HG03066 (cell line): ENCODE results near the gene ENKD1.

Experiments
- ATAC-seq: cut with Tn5 transposase; IDR thresholded peaks from one replicate; pipeline ENCODE4 v1.9.1; 2021; ENCODE audit warnings: low read depth; ENCODE audit not compliant: unreplicated experiment

ENKD1 gene

DNA sequence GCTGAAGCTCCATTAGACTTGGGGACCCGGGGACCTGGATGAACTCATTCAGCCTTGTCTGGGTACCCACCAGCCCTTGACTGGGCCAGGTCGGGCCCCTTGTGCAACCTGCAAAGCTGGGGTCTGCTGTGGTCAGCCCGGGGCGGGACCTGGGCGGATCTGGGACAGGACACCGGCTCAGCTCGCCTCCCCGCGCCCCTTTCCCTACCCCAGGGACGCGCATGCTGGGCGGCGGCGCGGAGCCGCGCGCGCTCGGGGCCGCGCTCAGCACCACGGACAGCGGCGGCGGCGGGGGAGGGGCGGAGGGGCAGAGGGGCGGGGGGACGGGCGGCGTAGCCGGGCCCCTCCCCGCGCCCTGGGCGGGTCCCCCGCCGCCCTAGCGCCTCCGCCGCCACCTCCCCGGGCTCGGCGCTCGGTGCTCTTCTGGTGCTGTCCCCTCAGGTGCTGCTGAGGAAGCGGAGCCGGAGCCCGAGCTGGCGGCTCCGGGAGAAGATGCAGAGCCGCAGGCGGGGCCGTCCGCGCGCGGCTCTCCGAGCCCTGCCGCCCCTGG lies 13.9 kb downstream of the ENKD1 start:
- ATAC-seq, result no peak

DNA sequence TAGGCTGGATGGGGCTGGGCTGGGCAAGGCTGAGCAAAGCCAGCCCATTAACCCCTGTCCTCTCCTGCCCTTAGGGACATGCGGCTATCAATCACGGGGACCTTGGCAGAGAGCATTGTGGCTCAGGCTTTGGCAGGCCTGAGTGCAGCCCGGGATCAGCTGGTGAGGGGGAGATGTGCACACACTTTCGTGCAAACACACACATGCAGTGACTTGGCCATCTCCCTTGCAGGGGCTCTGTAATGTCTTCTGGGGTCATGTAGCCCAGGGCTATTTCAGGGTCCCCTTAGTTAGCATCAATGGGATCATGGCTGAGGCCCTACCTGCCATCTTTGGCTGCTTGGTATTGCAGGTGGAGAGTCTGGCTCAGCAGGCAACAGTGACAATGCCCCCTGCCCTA lies 14.7 kb downstream of the ENKD1 start:
- no peak for ATAC-seq

DNA sequence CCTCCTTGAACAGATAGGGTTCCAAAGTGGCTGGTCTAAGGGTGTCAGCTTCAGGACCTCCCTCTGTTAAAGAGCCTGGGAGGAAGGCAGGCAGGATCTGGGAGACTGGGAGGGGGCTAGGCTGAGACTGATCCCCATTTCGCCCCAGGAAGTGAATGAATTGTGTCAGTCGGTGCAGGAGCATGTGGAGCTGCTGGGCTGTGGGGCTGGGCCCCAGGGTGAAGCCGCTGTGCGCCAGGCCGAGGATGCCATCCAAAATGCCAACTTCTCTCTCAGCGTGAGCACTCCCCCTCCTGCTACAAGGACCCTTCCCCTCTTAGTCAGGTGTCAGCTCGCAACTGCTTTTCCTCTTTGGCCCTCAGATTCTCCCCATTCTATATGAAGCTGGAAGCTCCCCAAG lies 15.5 kb downstream of the ENKD1 start:
- ATAC-seq, result no peak

GRCh38 chr16:67650023-67650422 lies 16.5 kb downstream of the ENKD1 start:
- ATAC-seq, result no peak

DNA sequence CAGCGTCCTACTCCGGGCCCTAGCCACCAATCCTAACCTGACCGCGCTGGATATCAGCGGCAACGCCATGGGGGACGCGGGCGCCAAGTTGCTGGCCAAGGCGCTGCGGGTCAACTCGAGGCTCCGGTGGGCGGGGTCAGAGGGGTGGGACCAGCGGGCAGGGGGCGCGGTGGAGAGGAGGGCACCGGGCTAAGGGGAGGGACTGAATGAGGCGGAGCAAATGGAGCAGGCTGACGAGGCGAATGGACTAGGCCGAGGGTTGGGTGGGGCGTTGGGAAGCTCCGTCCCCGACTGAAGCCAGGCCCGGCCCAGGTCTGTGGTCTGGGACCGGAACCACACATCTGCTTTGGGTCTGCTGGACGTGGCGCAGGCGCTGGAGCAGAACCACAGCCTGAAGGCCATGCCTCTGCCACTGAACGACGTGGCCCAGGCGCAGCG lies 17.0 kb downstream of the ENKD1 start:
- ATAC-seq, result no peak

DNA sequence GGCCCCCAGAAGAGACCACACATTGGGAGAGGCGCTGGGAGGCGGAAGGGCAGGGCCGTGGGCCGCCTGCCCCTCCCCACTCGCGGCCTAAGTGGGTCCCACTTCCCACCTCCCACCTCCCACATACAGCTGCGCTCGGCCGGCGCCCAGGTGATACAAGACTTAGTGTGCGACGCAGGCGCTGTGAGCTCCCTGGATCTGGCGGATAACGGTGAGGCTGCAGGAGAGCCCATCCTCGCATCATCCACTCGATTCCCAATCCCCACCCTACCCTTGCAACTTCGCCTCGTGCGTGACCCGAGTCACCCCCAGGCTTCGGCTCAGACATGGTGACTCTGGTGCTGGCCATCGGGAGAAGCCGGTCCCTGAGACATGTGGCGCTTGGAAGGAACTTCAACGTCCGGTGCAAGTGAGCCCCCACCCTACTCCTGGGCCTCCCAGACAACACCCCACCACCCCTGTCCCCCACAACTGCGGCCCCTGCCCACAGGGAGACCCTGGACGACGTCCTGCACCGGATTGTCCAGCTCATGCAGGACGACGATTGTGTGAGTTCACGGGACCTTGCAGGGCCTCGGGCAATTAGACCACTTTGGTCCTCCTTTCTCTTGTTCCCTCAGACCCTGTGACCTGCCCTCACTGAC lies 17.7 kb downstream of the ENKD1 start:
- no peak for ATAC-seq

DNA sequence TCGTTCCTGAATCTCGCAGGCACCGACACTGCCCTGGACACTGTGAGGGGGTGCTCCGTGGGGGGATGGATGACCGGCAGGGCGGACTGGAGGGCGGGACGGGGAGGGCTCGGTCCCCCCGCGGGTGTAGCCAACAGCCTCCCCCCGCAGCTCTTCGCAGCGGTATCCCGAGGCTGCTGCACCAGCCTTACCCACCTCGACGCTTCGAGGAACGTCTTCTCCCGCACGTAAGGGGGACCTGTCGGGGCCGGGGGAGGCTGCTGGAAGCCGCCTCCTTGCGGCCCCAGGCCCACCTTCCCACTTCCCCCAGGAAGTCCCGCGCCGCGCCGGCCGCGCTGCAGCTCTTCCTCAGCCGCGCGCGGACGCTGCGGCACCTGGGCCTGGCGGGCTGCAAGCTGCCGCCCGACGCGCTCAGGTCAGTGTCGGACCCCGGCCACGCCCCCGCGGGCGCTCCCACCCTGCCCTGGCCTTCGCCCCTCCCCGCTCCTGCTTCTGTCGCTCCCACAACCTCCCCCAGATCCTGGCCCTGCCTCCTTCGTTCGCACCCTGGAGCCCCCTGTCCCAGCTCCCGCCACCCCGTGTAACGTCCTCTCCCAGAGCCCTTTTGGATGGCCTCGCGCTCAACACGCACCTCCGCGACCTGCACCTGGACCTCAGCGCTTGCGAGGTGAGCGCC lies 18.3 kb downstream of the ENKD1 start:
- no peak for ATAC-seq

GRCh38 chr16:67647681-67648080 lies 18.9 kb downstream of the ENKD1 start:
- ATAC-seq, result no peak

DNA sequence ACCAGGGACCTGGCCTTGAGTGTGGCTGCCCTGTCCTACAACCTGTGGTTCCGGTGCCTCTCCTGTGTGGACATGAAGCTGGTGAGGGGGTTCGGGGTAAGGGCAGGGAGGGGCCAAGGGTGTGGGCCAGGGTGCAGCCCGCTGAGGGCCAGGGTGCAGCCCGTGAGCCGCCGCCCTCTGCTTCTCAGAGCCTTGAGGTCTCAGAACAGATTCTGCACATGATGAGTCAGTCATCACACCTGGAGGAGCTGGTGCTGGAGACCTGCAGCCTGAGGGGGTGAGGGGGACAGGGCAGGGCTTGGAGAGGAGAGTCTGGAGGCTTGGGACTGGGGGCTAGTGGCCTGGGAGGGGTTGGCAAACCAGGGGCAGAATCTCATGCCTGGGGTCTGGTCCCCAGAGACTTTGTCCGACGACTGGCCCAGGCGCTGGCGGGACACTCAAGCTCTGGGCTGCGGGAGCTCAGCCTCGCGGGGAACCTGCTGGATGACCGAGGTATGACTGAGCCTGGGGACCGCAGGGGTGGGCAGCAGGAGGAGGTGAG lies 19.4 kb downstream of the ENKD1 start:
- ATAC-seq, result no peak

DNA sequence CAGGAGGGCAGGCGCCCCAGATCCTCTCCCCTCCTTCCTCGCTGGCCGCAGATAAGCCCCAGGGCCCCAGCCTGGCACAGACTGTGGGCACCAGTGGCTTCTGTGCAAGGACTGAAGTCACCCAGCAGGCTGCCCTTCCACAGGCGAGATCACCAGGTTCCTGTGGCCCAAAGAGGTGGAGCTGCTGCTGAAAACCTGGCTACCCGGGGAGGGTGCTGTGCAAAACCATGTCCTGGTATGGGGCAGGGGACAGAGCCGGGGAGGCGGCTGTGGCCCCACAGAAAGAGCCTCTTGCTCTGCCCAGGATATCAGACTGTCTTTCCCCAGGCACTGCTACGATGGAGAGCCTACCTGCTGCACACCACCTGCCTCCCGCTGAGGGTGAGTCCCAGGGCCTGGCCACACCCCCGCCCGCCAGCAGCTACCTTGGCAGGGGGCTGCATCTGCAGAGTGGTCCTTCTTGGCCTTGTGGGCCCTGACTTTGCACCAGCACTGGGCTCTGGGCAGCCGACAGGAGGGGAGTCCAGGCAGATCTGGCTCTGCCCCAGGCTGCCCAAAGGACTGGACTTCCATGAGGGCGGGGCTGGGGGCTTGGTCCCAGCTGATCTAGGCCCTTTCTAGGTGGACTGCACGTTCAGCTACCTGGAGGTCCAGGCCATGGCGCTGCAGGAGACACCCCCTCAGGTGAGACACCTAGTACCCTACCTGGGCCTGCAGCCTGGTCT lies 21.0 kb downstream of the ENKD1 start:
- peak; percentile 27 for ATAC-seq

DNA sequence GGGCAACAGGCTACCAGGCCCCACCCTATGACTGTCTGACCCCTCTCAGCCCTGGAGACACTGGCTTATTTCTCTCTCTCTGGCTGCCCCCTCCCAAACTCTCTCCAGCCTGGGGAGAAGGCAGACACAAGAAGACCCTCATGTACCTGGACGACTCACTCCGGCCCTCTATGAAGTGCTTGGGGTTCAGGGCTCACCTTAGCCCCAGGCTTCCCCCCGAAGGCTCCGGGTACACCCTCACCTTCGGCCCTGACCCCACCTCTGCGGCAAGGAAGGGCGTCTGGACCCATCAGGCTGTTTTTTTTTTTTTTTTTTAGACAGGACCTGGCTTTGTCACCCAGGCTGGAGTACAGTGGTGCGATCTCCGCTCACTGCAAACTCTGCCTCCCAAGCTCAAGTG lies 22.5 kb downstream of the ENKD1 start:
- ATAC-seq, result no peak

GRCh38 chr16:67641779-67642708 lies 24.5 kb downstream of the ENKD1 start:
- ATAC-seq, result no peak

DNA sequence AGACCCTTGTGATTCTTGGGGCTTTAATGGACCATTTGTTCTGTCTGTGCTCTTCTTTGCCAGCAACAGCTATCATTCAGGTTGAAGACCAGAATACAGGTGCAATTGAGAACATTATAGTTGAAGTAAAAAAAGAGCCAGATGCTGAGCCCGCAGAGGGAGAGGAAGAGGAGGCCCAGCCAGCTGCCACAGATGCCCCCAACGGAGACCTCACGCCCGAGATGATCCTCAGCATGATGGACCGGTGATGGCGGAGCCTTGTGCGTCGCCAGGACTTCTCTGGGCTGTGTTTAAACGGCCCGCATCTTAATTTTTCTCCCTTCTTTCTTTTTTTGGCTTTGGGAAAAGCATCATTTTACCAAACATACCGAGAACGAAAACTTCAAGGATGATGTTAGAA lies 28.9 kb downstream of the ENKD1 start:
- no peak for ATAC-seq

- no peak for ATAC-seq
Observed at GRCh38 chr16:67636713-67637112, 29.8 kb downstream of the ENKD1 start.

GRCh38 chr16:67632415-67633172 lies 34.0 kb downstream of the ENKD1 start:
- no peak for ATAC-seq

DNA sequence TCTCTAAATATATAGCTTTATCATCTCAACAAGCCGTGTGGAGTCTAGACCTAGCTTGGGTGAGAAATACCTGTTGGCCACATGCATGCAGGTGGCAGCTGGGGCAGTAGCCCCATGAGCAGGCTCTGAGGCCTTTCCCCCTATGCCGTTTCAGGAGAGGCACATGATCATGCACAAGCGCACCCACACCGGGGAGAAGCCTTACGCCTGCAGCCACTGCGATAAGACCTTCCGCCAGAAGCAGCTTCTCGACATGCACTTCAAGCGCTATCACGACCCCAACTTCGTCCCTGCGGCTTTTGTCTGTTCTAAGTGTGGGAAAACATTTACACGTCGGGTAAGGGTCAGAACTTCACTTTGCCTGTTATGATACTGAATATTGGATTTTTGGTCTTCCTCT lies 38.3 kb downstream of the ENKD1 start:
- no peak for ATAC-seq

- ATAC-seq, result no peak
Observed at GRCh38 chr16:67613808-67614207, 52.7 kb downstream of the ENKD1 start.
